Embryonic facial prominence (tissue), 1 donor: ENCODE data around the gene ATP11A.

Experiments used
- DNase-seq: peaks from one replicate; pipeline ENCODE4 v3.0.0-alpha.2; 2016; ENCODE audit errors: extremely low spot score

The ATP11A gene

GRCh38 chr13:112904436-112904960, 214.7 kb downstream of the ATP11A start:
- no peak for DNase-seq

GRCh38 chr13:112905086-112905485, 215.2 kb downstream of the ATP11A start:
- no peak for DNase-seq

- DNase-seq, result no peak
These were observed 215.8 kb downstream of the ATP11A start for GRCh38 chr13:112905619-112905989.

GRCh38 chr13:112905990-112906641, 216.3 kb downstream of the ATP11A start:
- no peak for DNase-seq

DNA sequence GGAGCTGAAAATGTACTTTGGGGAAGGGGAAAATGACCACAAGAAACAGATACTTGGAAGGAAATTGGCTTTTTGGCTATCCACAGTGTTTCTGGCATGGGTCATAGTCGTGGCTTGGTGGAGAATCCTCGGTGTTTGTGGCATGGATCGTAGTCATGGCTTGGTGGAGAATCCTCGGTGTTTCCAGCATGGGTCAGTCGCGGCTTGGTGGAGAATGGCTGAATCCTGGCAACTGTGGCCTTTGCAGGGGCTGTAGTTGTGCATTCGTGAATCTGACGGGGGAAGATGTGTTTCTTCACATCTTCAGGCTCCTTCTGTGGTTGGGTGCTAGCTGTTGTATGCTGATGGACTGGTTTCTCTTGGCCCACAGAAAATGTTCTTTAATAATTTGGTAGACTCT, 217.4 kb downstream of the ATP11A start:
- DNase-seq, result no peak

DNA sequence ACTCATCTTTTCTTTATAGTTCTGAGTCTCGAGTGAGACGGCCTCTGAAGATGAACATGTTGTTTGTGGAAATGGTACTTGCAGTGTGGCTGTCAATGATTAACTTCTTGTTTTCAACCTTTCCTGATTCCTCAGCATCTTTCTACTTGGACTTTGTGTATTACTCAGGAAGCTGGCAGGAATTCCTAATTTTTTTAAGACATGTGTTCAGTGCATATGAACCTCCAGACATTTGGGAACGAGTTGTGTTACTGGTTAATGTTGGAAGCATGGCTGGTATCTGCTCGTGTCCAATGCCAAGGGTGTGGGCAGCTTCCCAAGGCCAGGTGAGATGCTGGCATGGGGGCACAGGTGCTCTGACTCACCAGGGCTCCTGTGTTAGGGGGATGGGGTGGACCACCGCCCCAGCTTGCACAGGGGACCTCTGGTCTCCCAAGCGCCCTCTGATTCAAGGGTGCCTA, 218.1 kb downstream of the ATP11A start:
- no peak for DNase-seq

DNA sequence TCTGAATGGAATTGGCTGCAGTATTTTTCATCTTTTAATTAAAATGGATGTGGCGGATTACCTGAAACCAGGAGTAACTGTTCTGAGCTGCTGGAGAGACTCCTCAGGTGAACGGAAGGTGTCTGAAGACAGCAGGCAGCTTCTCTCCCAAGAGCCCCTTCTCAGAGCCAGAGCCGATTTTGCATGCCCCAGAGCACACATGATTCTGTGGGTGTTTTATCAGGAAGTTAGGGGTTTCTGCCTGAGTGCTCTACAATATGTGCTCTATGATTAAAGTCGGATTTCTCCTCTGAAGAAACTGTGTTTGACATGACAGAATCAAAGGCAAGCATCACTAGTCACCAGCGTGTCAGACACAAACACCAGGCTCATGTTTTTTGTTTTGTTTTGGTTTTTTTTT, 218.5 kb downstream of the ATP11A start:
- no peak for DNase-seq

GRCh38 chr13:112910016-112910415, 220.2 kb downstream of the ATP11A start:
- DNase-seq, result no peak

DNA sequence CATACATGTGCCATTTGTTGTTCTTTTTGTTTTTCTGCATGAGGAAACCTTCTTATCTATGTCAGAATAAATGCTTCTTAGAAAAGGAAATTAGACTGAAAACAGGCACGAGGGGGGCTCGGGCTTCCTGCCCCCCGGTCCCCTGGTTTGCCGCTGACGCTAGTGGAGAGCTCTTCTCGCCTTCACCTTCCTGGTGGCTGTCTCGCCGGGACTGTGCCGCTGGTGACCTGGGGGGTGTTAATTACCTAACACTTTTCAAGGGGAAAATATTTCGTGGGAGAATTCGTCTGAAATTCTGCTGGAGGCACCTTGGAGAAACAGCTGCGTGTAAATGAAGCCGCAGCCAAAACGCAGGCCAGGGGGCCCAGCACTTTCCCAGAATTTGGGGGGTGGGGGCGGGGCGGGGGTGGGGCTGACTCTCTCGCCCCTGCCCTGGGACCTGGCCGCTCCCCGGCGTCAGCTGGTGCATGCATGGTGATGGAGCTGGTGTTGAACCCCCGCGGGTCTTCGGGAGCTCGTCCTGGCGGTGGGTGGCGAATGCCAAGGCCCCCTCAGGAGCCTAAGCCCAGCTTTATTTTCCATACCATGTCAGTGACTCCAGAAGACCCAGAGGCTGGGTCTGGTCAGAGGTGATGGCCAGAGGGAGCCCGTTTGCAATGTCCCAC, 220.9 kb downstream of the ATP11A start:
- no peak for DNase-seq

GRCh38 chr13:112911285-112911701, 221.5 kb downstream of the ATP11A start:
- no peak for DNase-seq

DNA sequence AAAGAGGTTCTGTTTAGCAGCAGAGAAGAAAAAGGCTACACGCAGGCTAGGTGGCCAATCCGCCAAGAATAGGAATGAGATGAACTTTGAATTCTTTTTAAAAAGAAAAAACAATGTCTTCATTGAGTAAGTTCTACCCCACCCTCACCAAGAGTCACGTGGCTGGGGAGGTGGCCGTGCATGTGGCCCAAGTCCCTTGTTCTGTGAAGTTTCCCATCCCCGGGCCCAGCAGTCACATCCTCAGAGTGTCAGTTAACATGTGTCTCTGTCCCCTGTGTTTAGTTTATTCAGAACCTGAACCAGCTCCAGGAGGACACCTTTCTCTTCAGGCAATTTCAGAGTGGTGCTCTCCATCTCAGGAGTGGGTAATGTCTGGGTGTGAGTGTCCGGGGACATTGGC, 222.0 kb downstream of the ATP11A start:
- DNase-seq, result no peak

- DNase-seq, result no peak
These were observed 223.0 kb downstream of the ATP11A start for GRCh38 chr13:112912726-112913440.

DNA sequence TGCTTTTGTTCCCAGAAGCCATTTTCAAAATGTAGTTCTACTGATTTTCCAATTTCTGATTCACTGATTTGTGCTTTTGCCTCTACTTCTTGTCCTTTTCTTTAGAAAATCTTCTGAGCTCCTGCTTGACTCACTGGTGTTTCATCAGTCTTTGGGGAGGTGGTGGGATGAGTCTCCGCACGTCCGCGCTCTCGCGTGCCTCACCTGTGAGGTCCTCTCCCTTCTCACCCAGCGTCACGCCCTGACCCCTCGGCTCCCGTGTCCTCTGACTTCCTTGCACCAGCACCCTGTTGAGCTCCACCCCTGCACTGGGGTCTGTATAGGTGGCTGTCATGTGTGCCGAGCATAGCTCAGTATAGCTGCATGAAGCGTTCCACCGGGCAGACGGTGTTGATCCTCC, 226.5 kb downstream of the ATP11A start:
- DNase-seq, result no peak

GRCh38 chr13:112917056-112917664, 227.3 kb downstream of the ATP11A start:
- no peak for DNase-seq

GRCh38 chr13:112917737-112918136, 227.9 kb downstream of the ATP11A start:
- no peak for DNase-seq

- DNase-seq, result no peak
These were observed 228.4 kb downstream of the ATP11A start for GRCh38 chr13:112918266-112918665.

GRCh38 chr13:112918746-112919145, 228.9 kb downstream of the ATP11A start:
- no peak for DNase-seq

DNA sequence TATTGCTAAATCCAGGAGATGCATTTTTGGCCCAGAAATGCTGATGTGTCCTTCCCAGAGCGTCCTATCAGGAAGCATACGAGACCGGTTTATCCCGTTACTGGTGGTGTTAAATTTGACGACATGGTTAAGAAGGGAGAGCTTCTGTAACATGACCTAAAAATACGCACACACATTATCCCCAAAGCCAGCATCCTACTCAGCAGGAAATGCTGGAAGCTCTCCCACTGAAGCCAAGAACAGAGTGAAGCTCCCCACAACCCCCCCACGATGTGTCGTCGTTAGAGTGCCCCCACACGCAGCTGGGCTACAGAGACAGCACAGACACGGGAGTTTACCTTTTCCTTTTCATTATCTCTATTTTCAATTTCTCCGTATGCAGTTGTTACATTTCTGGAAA, 234.1 kb downstream of the ATP11A start:
- DNase-seq, result no peak

DNA sequence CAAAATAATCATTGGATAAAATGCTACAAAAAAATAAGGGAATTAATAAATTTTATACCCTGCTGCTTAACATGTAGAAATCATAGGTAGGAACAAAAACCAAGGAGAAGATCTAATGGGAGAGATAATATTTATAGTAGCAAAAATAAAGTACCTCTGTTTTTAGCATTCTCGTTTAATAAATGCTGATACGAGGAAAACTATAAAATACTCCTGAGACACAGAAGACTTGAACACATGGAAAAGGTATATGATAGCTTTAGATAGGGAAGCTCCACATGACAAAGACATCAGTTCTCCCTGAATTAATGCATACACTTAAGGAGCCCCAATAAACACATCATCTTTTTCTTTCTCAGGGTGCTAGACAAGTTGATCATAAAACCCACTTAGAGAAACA, 234.5 kb downstream of the ATP11A start:
- DNase-seq, result no peak

GRCh38 chr13:112926003-112926402, 236.2 kb downstream of the ATP11A start:
- DNase-seq, result no peak

- DNase-seq, result no peak
These were observed 237.2 kb downstream of the ATP11A start for GRCh38 chr13:112926993-112927392.
